C4-2B (cell line): ENCODE data around the gene USH1G.

Source experiments
- ZFX ChIP-seq: fragments of 450-650 bp; IDR thresholded peaks from 2 replicates; pipeline ENCODE4 v1.6.1; 2017
- TF ChIP-seq, protein P1 (sequence below): fragments of 450-650 bp; conservative IDR thresholded peaks from 2 replicates; pipeline ENCODE4 v1.5.1; 2017; ENCODE audit warnings: mild to moderate bottlenecking

DNA sequence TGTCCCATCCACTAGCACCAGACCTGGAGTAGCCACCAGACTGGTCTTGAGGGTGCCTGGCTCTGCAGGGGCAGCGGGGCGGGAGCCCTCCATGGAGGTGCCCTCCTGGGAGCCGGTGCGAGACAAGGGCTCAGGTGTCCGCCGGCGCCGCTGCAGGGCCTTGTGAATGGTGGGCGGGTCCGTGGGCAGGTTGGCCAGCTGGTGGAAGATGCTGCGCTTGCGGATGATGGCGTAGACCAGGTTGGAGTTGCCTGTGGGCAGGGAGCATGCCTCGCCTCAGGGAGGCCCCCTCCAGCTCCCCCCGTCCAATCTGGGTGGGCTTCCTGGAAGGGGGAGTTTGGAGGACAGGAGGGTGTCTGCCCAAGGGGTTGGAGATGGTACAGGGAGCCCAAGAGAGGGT is 31.1 kb upstream of the USH1G start:
- TF ChIP-seq, protein P1, sequence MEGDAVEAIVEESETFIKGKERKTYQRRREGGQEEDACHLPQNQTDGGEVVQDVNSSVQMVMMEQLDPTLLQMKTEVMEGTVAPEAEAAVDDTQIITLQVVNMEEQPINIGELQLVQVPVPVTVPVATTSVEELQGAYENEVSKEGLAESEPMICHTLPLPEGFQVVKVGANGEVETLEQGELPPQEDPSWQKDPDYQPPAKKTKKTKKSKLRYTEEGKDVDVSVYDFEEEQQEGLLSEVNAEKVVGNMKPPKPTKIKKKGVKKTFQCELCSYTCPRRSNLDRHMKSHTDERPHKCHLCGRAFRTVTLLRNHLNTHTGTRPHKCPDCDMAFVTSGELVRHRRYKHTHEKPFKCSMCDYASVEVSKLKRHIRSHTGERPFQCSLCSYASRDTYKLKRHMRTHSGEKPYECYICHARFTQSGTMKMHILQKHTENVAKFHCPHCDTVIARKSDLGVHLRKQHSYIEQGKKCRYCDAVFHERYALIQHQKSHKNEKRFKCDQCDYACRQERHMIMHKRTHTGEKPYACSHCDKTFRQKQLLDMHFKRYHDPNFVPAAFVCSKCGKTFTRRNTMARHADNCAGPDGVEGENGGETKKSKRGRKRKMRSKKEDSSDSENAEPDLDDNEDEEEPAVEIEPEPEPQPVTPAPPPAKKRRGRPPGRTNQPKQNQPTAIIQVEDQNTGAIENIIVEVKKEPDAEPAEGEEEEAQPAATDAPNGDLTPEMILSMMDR: no peak
- TF ChIP-seq ZFX: no peak
